NCI-H2171 (cell line): ENCODE data around the gene ATP2C2.
"Not testable (repeated sequence)": the region's sequence is repeated elsewhere in the genome, so short reads cannot be mapped to it uniquely, and the experiment has no call there.

ENCODE experiments used
- DNase-seq: peaks from one replicate; lab custom pipeline; 2025; lab: John Stamatoyannopoulos, UW

The ATP2C2 gene

GRCh38 chr16:84397090-84397489 is 28.8 kb downstream of the ATP2C2 start:
- no peak for DNase-seq

GRCh38 chr16:84398701-84399100 is 30.4 kb downstream of the ATP2C2 start:
- no peak for DNase-seq

- DNase-seq = not testable (repeated sequence)
Measured at GRCh38 chr16:84399912-84400311, 31.6 kb downstream of the ATP2C2 start.

- not testable (repeated sequence) for DNase-seq
Measured at GRCh38 chr16:84403435-84403834, 35.1 kb downstream of the ATP2C2 start.

- no peak for DNase-seq
Measured at GRCh38 chr16:84404324-84404723, 36.0 kb downstream of the ATP2C2 start.

- no peak for DNase-seq
Measured at GRCh38 chr16:84404936-84405639, 36.8 kb downstream of the ATP2C2 start.

- no peak for DNase-seq
Measured at GRCh38 chr16:84406006-84406963, 37.9 kb downstream of the ATP2C2 start.

GRCh38 chr16:84407588-84408313 is 39.4 kb downstream of the ATP2C2 start:
- no peak for DNase-seq

GRCh38 chr16:84408314-84408690 is 40.0 kb downstream of the ATP2C2 start:
- no peak for DNase-seq

- DNase-seq = no peak
Measured at GRCh38 chr16:84408856-84409255, 40.5 kb downstream of the ATP2C2 start.

GRCh38 chr16:84410361-84411138 is 42.2 kb downstream of the ATP2C2 start:
- no peak for DNase-seq

- no peak for DNase-seq
Measured at GRCh38 chr16:84411768-84412167, 43.4 kb downstream of the ATP2C2 start.

- no peak for DNase-seq
Measured at GRCh38 chr16:84412262-84412661, 43.9 kb downstream of the ATP2C2 start.

GRCh38 chr16:84413244-84414004 is 45.1 kb downstream of the ATP2C2 start:
- no peak for DNase-seq

GRCh38 chr16:84414789-84415326 is 46.5 kb downstream of the ATP2C2 start:
- no peak for DNase-seq

- no peak for DNase-seq
Measured at GRCh38 chr16:84416407-84417321, 48.3 kb downstream of the ATP2C2 start.

- DNase-seq = no peak
Measured at GRCh38 chr16:84418056-84418849, 49.9 kb downstream of the ATP2C2 start.

GRCh38 chr16:84419730-84420129 is 51.4 kb downstream of the ATP2C2 start:
- no peak for DNase-seq

- DNase-seq = not testable (repeated sequence)
Measured at GRCh38 chr16:84420556-84420955, 52.2 kb downstream of the ATP2C2 start.
